H9 (cell line): ENCODE measurements around the gene PCYT2. TPM values are rescaled to one million over a fixed set of nuclear protein-coding genes. Genes with fewer than 3 reads are reported as not detected.

ENCODE experiments used
- DNase-seq: peaks from one replicate; pipeline ENCODE4 v3.0.0-alpha.2; 2017
- H2AFZ ChIP-seq: one replicate; pipeline ENCODE4 v1.6.1; 2013; ENCODE audit warnings: mild to moderate bottlenecking, low read length, control low read depth, moderate library complexity
- H2AK5ac ChIP-seq: 2 replicates; pipeline ENCODE4 v1.6.1; 2013; ENCODE audit warnings: low read length, control low read depth, mixed read lengths; ENCODE audit not compliant: insufficient read length
- H2BK120ac ChIP-seq: one replicate; pipeline ENCODE4 v1.6.1; 2013; ENCODE audit warnings: low read depth, mild to moderate bottlenecking, low read length, control low read depth, inconsistent platforms; ENCODE audit not compliant: poor library complexity, severe bottlenecking
- H2BK12ac ChIP-seq: 2 replicates; pipeline ENCODE4 v1.6.1; 2013; ENCODE audit warnings: low read length, control low read depth, mixed read lengths, low read depth; ENCODE audit not compliant: insufficient read length
- H2BK15ac ChIP-seq: 2 replicates; pipeline ENCODE4 v1.6.1; 2013; ENCODE audit warnings: low read depth, low read length, control low read depth
- H2BK20ac ChIP-seq: one replicate; pipeline ENCODE4 v1.6.1; 2013; ENCODE audit warnings: low read depth, mild to moderate bottlenecking, low read length, control low read depth, inconsistent platforms; ENCODE audit not compliant: poor library complexity, severe bottlenecking
- H2BK5ac ChIP-seq: 2 replicates; pipeline ENCODE4 v1.6.1; 2013; ENCODE audit warnings: low read length, control low read depth, mixed read lengths; ENCODE audit not compliant: insufficient read length
- H3K14ac ChIP-seq: 2 replicates; pipeline ENCODE4 v1.6.1; 2013; ENCODE audit warnings: low read length, control low read depth; ENCODE audit not compliant: insufficient read depth
- H3K18ac ChIP-seq: 2 replicates; pipeline ENCODE4 v1.6.1; 2013; ENCODE audit warnings: low read depth, mild to moderate bottlenecking, mixed read lengths, low read length, control low read depth; ENCODE audit not compliant: insufficient read length
- H3K23ac ChIP-seq: 2 replicates; pipeline ENCODE4 v1.6.1; 2013; ENCODE audit warnings: low read length, control low read depth, mixed read lengths, low read depth; ENCODE audit not compliant: insufficient read length
- H3K23me2 ChIP-seq: 2 replicates; pipeline ENCODE4 v1.6.1; 2013; ENCODE audit warnings: low read depth, mild to moderate bottlenecking, mixed read lengths, low read length, control low read depth; ENCODE audit not compliant: insufficient read length, poor library complexity, severe bottlenecking
- H3K27ac ChIP-seq: 2 replicates; pipeline ENCODE4 v1.5.1; 2013; ENCODE audit warnings: low read length, control low read depth, mixed read lengths, low read depth; ENCODE audit not compliant: insufficient read length
- H3K27me3 ChIP-seq: 2 replicates; pipeline ENCODE4 v1.6.1; 2013; ENCODE audit warnings: low read length, control low read depth, inconsistent platforms; ENCODE audit not compliant: insufficient read depth
- H3K4ac ChIP-seq: 2 replicates; pipeline ENCODE4 v1.6.1; 2013; ENCODE audit warnings: low read depth, mild to moderate bottlenecking, control low read depth, inconsistent platforms, low read length, moderate library complexity
- H3K4me1 ChIP-seq: 2 replicates; pipeline ENCODE4 v1.6.1; 2013; ENCODE audit warnings: low read length, control low read depth, inconsistent platforms; ENCODE audit not compliant: insufficient read depth
- H3K4me2 ChIP-seq: 2 replicates; pipeline ENCODE4 v1.6.1; 2013; ENCODE audit warnings: low read length, control low read depth, mixed read lengths; ENCODE audit not compliant: insufficient read length, insufficient read depth
- H3K56ac ChIP-seq: 2 replicates; pipeline ENCODE4 v1.6.1; 2013; ENCODE audit warnings: low read depth, mild to moderate bottlenecking, mixed read lengths, low read length, control low read depth; ENCODE audit not compliant: insufficient read length
- H3K79me1 ChIP-seq: 2 replicates; pipeline ENCODE4 v1.6.1; 2013; ENCODE audit warnings: low read depth, mild to moderate bottlenecking, moderate library complexity, low read length, control low read depth, inconsistent platforms; ENCODE audit not compliant: insufficient read depth, poor library complexity, severe bottlenecking
- H3K79me2 ChIP-seq: 2 replicates; pipeline ENCODE4 v1.6.1; 2013; ENCODE audit warnings: low read length, control low read depth, inconsistent platforms; ENCODE audit not compliant: insufficient read depth
- H3K9ac ChIP-seq: 2 replicates; pipeline ENCODE4 v1.6.1; 2013; ENCODE audit warnings: low read length, control low read depth, mixed read lengths; ENCODE audit not compliant: insufficient read length; ENCODE audit errors: extremely low read depth
- H3K9me3 ChIP-seq: one replicate; pipeline ENCODE4 v1.6.1; 2013; ENCODE audit warnings: low read depth, low read length, inconsistent platforms; ENCODE audit not compliant: control insufficient read depth
- H3T11ph ChIP-seq: one replicate; pipeline ENCODE4 v1.6.1; 2013; ENCODE audit warnings: mild to moderate bottlenecking, low read length, control low read depth, inconsistent platforms
- H4K20me1 ChIP-seq: one replicate; pipeline ENCODE4 v1.6.1; 2013; ENCODE audit not compliant: control insufficient read depth, insufficient read length, insufficient read depth
- H4K5ac ChIP-seq: 2 replicates; pipeline ENCODE4 v1.6.1; 2013; ENCODE audit warnings: low read depth, mild to moderate bottlenecking, mixed read lengths, low read length, control low read depth; ENCODE audit not compliant: insufficient read length
- H4K8ac ChIP-seq: replicated peaks from 2 replicates; pipeline ENCODE4 v1.6.1; 2013; ENCODE audit warnings: low read length, control low read depth, mixed read lengths, low read depth; ENCODE audit not compliant: insufficient read length
- H4K91ac ChIP-seq: 2 replicates; pipeline ENCODE4 v1.6.1; 2013; ENCODE audit warnings: low read depth, mild to moderate bottlenecking, moderate library complexity, mixed read lengths, low read length, control low read depth; ENCODE audit not compliant: insufficient read length
- H3K27ac Mint-ChIP-seq, 3 experiments: 2 replicates in 2 of 3; 3 replicates in 1 of 3; pipeline ENCODE4 v1.8.0; 2020 to 2021; ENCODE audit warnings: mixed read lengths in 3 of 3, mild to moderate bottlenecking in 1 of 3, moderate library complexity in 1 of 3
- H3K27me3 Mint-ChIP-seq: 2 replicates; pipeline ENCODE4 v1.8.0; 2021; ENCODE audit warnings: low read depth, mild to moderate bottlenecking, moderate library complexity, mixed read lengths
- H3K36me3 Mint-ChIP-seq, 3 experiments: 2 replicates in 2 of 3; 3 replicates in 1 of 3; pipeline ENCODE4 v1.8.0; 2020 to 2021; ENCODE audit warnings: low read depth in 3 of 3, mixed read lengths in 3 of 3; ENCODE audit not compliant: insufficient read depth in 1 of 3
- H3K4me1 Mint-ChIP-seq, 2 experiments: 2 replicates each; pipeline ENCODE4 v1.8.0; 2020; ENCODE audit warnings: mixed read lengths in 2 of 2
- H3K4me3 Mint-ChIP-seq, 2 experiments: 2 replicates in 1 of 2; 3 replicates in 1 of 2; pipeline ENCODE4 v1.8.0; 2020 to 2021; ENCODE audit warnings: mild to moderate bottlenecking in 2 of 2, mixed read lengths in 2 of 2, moderate library complexity in 1 of 2
- H3K9me3 Mint-ChIP-seq, 2 experiments: 2 replicates in 1 of 2; 3 replicates in 1 of 2; pipeline ENCODE4 v1.8.0; 2020; ENCODE audit warnings: mild to moderate bottlenecking in 2 of 2, mixed read lengths in 2 of 2, moderate library complexity in 1 of 2
- CTCF ChIP-seq: fragments of 200-600 bp; sonication (generic); conservative IDR thresholded peaks from 3 replicates; pipeline ENCODE4 v1.8.0; 2021; ENCODE audit warnings: antibody characterized with exemption, mild to moderate bottlenecking
- WGBS: extraction: QIAGEN DNeasy Blood & Tissue Kit; methylation state at CpG from one replicate; pipeline ENCODE4 v1.1.7; 2013; ENCODE audit warnings: missing lambda C conversion rate, low lambda C conversion rate, mixed read lengths; ENCODE audit not compliant: insufficient read length; ENCODE audit errors: extremely low coverage; 5-methylcytosine and 5-hydroxymethylcytosine counted together
- total RNA-seq: library from RNA; stranded (reverse); gene quantifications from 2 replicates; pipeline ENCODE4 v1.2.1, GENCODE V29; 2021

PCYT2 gene
- total RNA-seq, 1 experiment from 2014 or later, result 24.5 TPM

- Histone ChIP-seq H2BK120ac (no peak overlapping the region), H3K4me2 (peak overlapping the region; percentile 61), H3K4ac (no peak overlapping the region), H3K9ac (peak overlapping the region; percentile 49), H3K27ac (no peak overlapping the region), H3K9me3 (no peaks in the 10 kb centered on the region), H3K79me2 (no peaks in the 10 kb centered on the region), H3K27me3 (no peaks in the 10 kb centered on the region), H3K14ac (no peak overlapping the region), H3K4me1 (no peaks in the 10 kb centered on the region), H3K79me1 (no peaks in the 10 kb centered on the region), H2AK5ac (no peak overlapping the region), H2BK20ac (no peak overlapping the region), H2BK5ac (no peak overlapping the region), H3K23me2 (peaks cover 8% of the 10 kb centered on the region), H4K20me1 (no peaks in the 10 kb centered on the region), H2BK15ac (no peak overlapping the region), H3K23ac (no peak overlapping the region), H4K8ac (no peak overlapping the region), H4K91ac (no peak overlapping the region), H2AFZ (no peak overlapping the region), H3T11ph (no peak overlapping the region), H2BK12ac (no peak overlapping the region), H3K56ac (no peak overlapping the region), H3K18ac (no peak overlapping the region), H4K5ac (no peak overlapping the region)
- WGBS, result no CpG with 5 or more reads among the region's 65 CpGs
- Mint-ChIP-seq H3K9me3 (no peaks in the 10 kb centered on the region), H3K27me3 (no peaks in the 10 kb centered on the region; the same call in 1 of the 2 replicates), H3K36me3 (peaks cover 4 to 13% (median 6%) of the 10 kb centered on the region in 3 experiments; a peak in 6 of 7 replicates), H3K27ac (peak overlapping the region; percentile 27 to 68 (median 44); a peak in 2 of 7 replicates), H3K4me1 (peaks cover 17 to 34% of the 10 kb centered on the region in 2 experiments), H3K4me3 (peak overlapping the region; percentile 77 to 86)
- DNase-seq, result peak; percentile 62
- no peak for TF ChIP-seq CTCF
Observed at GRCh38 chr17:81870131-81870980, 40.8 kb downstream of the PCYT2 start.
